GM21737 (cell line): Measurements from ENCODE around the gene GDPD5.
"Not testable (repeated sequence)": the region's sequence is repeated elsewhere in the genome, so short reads cannot be mapped to it uniquely, and the experiment has no call there.

Experiments
- ATAC-seq: cut with Tn5 transposase; IDR thresholded peaks from one replicate; pipeline ENCODE4 v1.9.1; 2021; ENCODE audit warnings: mild to moderate bottlenecking, moderate library complexity; ENCODE audit not compliant: unreplicated experiment

Gene GDPD5

DNA sequence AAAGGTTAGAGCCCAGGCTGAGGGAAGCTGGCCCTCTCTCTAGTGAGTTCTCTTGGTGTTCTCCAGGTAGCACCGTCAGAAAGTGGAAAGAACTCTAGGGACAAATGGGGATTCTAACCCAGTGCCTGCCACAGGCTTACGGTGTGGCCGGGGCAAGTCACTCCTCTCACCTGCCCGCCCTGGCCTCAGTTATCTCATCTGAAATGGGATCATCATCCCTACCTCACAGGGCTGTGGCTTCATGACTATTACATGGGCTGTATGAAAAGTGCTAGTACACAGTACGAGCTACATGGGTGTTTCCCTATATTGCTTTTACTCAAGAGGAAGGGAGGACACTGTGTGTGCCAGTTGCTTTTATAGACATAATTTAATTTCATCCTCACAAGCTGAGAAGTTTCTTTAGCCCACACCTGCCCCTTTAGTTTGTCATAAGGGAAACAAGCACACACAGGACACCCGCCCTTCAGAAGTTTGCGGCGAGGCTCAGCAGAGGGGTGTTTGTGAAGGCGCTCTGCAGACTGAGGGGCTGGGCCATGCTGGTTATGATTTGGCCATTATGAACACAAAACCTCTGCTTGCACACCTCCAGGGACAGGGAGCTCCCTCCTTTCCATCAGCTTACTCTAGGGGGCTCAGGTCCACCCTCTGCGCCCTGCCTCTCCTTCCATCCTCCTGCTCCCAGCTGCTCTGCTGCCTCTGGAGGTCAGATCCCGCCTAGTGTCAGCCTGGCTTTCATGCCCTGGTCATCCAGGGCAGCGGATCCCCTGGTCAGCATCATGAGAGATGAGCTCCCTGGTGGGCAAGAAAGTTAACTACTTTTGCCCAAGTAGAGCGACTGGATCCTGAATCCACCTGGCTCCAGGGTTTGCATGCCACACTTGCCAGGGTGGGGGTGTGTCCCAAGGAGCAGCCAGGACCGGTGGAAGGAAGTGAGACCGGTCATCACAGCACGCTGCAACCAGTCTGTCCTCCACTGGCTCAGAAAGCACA is 93.9 kb downstream of the GDPD5 start:
- no peak for ATAC-seq

DNA sequence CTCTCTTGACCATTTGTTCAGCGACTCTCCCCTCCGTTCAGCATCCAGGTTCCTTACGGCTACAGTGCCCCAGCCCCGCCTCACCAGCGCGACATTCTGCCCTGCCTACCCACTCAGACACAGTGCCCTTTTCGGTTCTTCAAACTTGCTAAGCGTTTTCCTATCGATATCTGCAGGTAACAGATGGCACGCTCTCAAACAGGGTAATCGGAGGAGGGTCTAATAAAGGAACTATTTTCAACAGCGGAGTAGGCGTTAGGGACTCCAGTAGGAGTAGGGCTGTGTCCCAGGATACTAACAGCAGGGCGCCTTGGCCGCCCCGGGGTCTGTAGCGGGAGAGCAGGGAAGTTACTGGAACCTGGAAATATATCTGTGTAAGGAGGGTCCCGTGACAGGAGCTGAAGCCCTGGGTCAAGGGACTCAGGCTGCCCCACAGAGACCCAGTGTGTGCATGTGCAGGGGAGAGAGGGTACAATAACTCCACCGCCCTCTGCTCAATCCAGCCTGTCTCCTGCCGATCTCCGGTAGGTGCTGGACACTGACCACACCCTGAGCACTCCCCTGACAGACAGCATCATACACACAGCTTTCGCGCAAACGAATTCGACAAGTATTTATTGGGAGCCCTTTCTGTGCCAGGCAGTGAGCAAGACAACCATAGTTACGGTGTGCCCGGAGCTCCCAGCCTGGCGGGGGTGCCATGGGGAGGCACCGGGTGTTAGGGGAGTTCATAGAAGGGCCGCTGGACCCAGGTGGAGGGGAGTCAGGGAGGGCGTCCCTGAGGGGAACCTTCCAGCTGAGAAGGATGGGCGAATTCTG is 94.8 kb downstream of the GDPD5 start:
- no peak for ATAC-seq

DNA sequence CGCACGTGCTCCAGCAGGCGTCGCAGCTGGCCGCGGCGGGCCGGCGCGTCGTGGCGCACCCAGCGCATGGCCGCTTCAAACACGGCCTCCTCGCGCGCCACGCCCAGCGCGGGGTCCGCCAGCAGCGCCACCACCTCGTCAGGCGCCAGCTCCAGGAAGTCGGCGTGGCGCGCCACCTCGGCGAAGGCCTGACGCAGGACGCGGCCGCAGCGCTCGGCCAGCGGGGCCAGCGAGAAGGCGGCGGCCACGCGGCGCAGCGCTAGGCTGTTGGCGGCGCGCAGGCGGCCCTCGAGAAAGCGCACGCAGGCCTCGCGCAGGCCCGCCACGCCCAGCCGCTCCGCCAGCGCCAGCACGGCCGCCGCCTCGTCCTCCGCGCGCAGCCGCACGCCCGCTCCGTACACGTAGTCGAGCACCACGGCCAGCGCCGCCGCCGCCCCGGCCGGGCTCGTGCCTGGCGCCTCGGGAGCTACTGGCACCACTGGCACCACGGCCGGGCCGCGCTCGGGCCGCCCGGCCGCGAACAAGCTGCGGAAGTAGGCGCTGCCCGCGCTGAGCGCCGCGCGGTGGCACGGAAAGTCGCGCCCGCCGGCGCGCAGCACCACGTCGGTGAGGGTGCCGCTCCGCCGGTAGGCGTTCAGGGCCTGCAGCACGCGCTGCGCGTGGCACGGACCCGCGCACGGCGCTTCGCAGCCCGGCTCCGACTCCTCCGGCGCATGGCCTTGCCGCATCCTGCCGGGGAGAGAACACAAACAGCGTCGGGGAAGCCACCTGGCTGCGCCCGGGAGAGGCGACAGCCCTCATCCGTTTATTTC is 95.6 kb downstream of the GDPD5 start:
- no peak for ATAC-seq

DNA sequence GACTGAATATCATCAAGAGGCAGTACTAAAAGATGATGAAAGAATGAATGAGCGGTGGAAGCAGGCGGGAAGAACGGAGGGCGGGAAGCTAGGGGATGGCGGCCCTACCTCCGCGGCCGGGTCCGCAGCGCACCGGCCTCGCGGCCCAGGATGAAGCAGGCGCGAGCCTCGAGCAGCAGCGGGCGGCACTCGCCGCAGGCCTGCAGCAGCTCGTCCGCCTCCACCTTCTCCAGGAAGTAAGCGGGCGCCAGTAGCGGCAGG is 96.2 kb downstream of the GDPD5 start:
- no peak for ATAC-seq

DNA sequence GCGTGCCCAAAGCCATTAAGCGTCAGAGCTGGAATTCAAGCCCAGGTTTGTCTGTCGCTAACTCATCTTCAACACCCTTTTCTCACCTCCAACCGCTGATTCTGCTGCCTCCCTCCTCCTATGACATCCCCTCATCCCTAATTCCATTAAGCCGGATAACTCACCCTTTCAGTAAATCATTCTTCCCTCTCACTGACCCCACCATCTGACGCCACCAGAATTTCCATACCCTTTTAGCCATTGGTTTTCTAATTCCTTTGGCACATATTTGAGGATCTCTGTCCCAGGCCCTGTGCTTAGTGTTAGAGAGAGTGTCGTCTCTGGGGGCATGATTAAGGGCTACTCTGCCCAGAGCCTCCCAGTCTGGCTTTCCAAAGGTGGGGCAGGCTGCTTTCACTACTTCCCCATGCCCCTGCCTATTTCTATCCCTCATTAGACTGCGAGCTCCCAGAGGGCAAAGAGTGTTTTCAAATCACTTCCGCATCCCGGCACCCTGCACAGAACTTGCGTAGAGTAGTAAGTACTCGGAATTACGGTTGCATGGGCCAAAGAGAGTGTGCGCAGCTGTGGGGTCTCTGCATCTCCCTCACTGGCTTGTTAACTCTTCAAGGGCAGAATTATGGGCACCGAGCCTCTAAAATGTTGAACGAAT is 96.6 kb downstream of the GDPD5 start:
- ATAC-seq: no peak

DNA sequence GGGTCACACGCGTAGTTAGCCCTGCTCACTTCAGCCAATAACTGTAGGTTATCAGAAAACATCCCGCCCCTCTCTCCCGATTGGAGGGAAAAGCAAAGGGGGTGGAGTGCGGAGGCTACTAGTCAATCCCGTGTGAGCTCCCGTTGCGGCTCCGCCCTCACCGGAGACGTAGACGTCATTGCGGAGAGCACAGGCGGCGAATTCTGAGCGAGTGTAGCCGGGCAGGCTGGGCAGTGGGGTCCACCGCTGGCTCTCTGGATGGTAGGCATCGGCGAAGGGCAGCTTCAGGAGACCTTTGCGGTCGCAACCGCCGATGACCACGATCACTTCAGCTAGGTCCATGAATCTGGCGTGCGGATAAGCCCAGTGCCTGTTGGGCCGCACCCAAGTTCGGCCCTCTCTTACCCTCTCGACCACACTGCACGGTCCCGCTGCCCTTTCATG is 97.4 kb downstream of the GDPD5 start:
- no peak for ATAC-seq

DNA sequence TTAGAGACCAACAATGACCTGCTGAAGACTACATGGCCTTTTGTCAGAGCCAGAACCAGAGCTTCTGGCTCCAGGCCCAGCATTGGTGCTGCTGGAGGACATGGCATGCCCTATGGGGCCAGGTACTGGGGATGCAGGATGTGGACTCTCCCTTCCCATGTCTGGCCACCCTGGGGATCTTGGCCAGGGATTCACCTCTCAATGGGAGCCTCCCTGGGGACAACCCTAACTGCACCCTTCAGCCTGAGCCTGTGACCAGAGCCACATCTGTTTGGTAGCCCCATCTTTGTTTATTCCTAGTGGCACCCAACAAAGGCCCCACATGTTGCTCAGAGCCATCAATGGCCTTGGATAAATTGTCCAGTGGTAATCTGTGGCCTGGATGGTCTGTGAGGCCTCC is 98.6 kb downstream of the GDPD5 start:
- no peak for ATAC-seq

DNA sequence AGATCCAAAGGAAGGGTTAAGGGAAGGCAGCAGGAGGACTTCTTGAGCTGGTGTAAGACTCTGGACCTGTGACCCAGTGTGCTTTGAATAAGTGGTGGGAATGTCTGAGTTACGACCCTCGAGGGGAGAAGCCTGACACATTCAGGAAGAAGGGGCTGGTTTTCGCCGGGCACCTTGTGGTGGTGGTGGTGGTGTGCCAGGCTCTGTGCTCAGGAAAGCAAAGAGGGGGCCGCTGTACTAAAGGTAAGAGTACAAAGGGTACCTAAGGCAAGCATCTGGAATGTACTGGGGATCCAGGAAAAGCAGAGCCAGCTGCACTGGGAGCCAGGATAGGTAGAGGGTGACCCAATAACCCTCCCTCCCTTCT is 99.0 kb downstream of the GDPD5 start:
- ATAC-seq: no peak

DNA sequence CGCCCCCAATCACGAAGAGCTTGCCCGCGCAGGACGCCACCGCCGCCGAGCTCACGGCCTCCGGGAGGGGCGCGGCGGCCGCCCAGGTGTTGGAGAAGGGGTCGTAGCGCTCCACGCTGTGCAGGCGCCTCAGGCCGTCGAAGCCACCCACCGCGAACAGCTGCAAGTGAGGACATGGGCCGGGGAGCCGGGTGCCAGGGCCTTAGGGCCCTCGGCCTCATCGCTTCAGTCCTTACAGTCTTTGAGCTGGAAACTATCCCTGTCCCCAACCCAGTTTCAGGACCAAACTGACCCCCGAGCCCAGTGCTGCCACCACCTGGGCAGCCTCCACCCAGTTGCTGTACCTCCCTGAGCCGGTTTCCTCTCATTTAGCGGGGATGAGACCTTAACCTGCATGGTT is 100.3 kb downstream of the GDPD5 start:
- ATAC-seq: no peak

DNA sequence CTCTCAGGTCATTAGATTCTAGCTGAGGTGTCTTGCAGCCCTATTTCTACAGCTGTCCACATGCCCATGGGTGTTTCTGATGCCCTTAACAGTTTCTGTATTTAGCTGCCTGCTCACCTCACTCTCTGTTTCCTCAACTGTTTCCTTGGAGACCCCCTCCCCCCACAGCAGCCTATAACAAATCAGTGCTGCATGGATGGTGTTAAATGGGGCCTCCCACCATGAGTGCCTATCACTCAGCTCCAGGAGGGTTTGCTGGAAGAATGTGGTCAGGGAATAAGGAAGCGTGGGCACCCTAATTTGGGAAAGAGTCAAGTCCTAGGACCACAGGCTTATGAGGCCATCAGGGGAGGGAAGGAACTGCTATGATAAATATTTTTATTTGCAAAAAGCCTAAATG is 101.3 kb downstream of the GDPD5 start:
- no peak for ATAC-seq

DNA sequence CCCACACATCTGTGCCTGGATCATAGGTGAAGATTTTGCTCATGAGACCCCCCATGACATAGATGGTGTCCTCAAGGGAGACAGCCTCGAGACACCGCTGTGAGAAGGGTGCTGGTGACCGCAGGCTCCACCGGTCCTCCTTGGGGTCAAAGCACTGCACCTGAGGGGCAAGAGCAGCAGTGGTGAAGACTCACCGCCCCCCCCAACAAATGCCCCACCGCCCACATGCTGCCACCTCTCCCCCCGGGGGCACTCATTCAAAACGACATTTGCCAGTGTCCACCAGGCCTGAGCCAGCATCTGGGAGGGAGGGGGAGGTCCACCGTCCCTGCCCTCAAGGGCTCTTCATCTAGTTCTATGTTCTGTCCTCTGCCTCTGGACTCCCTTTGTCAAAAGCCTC is 102.0 kb downstream of the GDPD5 start:
- no peak for ATAC-seq

DNA sequence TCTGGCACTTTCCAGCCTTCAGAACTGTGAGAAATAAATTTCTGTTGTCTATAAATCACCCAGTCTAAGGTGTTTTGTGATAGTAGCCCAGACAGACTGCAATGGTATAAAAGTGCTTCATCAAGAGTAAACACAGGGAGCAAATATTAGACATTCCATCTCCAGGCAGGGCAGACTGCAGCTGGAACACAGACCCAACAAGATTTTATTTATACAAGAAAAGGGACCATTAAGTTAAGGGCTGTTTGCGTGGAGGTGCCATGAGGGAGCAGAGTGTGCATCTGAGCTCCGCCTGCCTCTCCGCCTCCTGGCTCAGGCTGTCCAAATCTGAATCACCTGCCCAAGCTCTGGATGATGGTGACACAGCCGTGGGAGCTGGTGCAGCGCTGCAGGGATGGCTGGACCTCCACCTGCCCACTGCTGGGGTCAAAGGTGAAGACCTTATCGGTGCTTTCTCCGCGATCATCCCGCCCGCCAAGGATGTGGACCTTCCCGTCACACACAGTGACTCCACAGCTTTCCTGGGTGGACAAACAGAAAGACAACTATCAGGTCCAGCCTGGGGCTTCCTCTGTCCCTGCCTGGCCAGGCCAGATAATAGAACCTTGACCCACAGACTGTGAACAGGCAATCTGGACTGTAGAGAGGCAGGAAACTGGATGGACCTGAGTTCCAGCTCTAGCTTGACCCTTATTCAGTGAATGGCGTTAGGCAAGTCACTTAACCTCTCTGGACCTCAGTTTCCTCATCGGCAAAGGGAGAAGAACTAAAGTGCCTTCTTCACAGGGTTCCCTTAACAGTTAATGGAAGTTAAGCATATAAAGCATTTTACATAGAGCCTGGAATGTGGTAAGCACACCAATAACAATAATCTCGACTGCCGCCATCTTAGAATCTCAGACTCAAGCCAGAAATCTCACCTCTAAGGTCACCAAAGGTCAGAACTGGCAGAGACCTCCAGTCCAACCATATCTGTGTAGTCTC is 103.2 kb downstream of the GDPD5 start:
- ATAC-seq: no peak

DNA sequence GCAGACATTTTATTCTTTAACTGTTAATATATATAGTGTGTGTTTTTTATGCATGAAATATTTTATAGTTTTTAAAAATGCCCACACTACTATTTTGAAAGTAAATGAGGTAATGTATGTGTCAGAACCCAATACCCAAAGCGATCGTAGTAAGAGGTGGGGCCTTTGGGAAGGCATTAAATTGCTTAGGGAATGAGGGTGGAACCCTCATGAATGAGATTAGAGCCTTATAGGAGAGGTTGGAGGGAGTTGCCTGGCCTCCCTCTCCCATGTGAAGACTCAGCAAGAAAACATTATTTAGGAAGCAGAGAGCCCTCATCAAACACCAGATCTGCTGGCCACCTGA is 103.9 kb downstream of the GDPD5 start:
- ATAC-seq: no peak

DNA sequence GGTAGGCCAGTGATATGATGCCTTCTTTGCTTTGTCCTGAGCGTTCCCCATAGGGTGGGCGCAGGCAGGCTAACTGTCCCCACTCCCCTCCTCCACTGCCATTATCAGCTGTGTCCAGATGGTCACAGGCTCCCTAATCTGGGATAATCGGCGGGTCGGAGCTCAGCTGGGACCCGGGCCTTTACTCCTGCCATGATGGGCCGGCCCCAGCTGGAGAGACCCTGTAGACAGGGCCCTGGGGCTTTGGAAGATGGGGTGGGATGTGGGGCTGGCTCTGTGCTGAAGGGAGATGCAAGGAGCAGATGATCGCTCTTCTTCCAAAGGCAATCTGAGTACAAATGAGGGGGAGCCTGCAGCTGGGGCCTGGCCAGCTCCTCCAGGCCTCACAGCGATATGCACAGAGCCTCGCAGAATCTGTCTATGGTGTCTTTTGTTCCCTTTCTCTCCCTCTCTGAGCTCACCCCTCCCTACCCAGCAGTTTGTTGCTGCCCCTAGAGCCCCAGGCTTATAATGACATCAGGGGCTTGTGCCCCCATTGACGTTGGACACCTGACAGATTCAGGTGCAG is 104.6 kb downstream of the GDPD5 start:
- no peak for ATAC-seq

DNA sequence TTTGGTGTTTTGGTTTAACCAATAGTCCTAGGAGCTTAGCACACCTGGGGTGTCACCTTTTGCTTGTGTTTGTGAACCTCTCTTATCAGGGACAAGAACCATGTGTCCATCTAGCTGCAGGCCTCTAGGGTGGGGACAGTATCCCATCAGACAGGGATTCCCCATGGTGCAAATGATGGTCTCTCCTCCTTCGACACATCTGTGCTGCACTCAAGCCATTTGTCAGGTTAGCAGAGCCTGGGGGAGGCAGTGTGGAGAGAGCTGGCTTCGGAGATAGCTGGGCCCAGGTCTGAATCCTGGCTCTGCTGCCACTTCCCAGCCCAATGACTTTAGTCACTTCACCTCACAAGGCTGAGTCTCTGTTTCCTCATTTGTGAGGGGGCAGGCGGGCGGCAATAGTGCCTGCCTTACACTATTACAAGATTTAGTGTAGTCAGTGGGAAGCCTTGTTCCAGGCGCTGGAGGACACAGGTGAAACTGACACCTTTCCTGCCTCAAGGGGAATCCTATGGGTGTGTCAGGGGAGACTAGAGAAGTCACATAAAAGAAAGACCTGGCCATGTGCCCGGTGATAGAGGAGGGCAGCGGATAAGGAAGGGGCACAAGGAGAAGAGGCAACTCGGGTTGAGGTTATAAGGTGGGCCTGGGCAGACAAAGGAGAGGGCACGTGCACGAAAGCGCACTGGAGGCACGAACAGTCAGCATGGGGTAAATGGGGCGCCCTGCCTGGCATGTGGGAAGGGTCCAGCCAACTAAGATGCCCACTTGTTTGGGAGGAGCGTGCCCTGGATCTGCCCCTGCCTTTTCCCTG is 105.3 kb downstream of the GDPD5 start:
- ATAC-seq: no peak

DNA sequence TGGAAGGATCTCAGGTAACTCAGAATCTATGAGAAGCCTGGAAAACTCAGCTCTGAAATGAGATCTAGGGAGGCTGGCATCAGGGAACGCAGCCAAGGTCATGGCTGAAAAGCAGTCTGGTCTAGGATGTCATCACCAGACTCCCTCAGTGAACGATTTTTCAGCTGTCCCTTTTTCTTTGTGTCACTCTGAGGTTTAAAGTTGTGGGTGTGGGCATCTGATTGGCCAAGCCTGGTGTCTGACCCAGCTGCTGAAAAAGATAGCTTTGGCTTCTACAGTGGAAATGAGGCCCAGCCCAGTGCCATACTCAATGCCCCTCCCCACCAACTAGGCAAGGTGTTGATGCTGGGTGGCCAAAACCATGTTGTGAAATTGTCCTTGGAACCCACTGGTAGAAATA is 111.9 kb downstream of the GDPD5 start:
- ATAC-seq: no peak

DNA sequence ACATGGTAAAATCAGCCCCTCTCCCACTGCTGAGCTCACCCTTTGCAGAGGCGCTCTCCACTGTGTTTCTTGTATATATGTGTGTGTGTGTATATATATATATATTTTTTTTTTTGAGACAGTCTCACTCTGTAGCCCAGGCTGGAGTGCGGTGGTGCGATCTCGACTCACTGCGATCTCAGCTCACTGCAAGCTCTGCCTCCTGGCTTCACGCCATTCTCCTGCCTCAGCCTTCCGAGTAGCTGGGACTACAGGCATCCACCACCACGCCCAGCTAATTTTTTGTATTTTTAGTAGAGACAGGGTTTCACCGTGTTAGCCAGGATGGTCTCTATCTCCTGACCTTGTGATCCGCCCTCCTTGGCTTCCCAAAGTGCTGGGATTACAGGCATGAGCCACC is 112.6 kb downstream of the GDPD5 start:
- not testable (repeated sequence) for ATAC-seq

DNA sequence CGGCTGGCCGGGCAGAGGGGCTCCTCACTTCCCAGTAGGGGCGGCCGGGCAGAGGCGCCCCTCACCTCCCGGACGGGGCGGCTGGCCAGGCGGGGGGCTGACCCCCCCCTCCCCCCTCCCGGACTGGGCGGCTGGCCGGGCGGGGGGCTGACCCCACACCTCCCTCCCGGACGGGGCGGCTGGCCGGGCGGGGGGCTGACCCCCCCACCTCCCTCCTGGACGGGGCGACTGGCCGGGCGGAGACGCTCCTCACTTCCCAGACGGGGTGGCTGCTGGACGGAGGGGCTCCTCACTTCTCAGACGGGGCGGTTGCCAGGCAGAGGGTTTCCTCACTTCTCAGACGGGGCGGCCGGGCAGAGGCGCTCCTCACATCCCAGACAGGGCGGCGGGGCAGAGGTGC is 115.8 kb downstream of the GDPD5 start:
- ATAC-seq: not testable (repeated sequence)

DNA sequence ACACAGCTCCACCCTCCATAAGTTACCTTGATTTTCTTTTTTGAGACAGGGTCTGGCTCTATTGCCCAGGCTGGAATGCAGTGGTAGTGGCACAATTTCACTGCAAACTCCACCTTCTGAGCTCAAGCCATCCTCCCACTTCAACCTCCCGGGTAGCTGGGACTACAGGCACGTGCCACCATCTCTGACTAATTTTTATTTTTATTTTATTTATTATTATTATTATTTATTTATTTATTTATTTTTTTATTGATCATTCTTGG is 116.9 kb downstream of the GDPD5 start:
- ATAC-seq: no peak
